Activated CD8-positive, alpha-beta memory T cell treated with anti-CD3 and anti-CD28 coated beads, Interleukin-2, amount 50 U/mL, for 4 hours (primary cell): Measurements from ENCODE around the gene LRRC10B.

Experiments
- DNase-seq: peaks from one replicate; pipeline ENCODE4 v3.0.0-alpha.2; 2020

LRRC10B gene

DNA sequence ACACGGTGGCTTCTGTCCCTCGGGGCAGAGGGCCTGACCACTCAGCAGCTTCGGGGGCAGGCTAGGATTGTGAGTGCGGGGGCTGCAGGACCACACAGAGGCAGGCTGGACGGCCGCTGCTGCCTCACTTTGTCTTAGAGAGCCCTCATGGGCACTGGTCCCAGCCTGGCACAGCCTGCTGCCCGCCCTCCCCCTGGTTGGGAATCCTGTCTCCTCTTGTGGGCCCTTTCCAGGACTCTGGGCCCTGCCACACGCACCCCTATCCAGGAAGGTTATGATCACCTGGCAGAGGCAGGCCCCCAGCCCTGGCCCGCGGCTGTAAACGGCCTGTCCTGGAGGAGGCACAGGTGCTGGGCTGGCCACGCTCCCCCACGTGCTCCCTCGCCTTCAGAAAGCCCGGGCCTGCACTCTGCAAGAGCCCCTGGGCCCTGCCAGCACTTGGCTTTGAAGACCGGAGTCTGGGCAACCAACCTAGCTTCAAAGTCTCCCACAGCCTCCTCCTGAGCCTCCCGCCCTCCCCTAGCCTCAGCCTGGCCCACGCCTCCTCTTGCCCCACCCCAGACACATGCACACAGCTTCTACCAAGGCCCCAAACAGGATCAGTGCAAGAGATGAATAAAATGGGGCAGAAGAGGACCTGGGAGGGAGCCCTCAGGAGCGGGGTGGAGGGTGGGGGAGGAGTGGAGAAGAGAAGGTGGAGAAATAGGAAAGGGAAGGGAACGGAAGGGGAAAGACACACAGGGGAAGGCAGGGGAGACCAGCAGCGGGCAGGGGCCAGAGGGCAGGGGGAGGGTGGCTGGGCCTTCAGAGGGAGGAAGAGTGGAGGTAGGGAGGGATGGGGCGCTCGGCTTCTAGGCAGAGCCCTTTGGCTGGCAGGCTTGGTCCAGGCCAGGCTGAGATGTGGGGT is 41.4 kb downstream of the LRRC10B start:
- no peak for DNase-seq

DNA sequence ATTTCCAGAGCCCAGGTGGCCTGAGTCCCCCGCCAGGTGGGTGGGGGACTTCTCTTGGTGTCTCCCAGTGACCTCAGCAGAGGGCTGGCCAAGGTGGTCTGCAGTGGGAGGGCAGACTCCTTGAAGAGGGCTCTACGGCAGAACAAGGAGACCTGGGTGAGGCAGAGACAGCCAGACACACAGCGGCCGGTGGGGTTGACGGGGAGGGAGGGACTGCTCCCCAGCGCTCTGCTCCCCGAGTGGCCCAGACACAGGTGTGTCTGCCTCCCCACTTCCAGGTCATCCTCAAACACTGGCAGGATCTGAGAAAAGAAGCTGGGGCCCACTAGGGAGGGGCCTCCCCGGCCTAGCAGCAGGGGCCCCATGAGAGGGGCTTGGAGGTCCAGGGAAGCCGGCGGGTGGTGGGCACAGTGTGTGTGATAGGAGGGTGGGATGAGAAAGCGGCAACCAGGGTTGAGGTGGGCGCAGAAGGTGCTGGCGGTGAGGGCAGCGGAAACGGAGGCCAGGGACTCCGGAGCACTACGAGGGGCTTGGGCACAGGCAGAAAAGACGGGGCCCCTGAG is 42.2 kb downstream of the LRRC10B start:
- no peak for DNase-seq

DNA sequence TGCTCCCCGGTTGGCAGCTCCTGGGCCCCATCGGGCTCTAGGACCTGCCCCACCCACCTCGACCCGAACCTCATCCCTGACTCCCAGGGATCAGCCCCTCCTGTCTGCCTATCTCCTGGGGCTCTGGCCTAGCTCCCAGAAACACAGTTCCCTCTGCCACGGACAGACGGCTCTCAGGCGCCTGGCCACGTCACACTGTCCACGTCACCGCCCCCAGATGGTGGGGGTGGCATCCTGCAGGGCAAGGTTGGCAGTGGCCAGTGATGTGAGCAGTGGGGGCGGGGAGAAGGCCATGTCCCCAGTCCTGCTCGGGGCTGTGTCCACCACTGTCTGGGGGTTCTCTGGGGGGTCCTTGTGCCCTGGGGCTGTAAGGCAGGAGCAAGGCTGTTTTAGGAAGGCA is 43.1 kb downstream of the LRRC10B start:
- no peak for DNase-seq

DNA sequence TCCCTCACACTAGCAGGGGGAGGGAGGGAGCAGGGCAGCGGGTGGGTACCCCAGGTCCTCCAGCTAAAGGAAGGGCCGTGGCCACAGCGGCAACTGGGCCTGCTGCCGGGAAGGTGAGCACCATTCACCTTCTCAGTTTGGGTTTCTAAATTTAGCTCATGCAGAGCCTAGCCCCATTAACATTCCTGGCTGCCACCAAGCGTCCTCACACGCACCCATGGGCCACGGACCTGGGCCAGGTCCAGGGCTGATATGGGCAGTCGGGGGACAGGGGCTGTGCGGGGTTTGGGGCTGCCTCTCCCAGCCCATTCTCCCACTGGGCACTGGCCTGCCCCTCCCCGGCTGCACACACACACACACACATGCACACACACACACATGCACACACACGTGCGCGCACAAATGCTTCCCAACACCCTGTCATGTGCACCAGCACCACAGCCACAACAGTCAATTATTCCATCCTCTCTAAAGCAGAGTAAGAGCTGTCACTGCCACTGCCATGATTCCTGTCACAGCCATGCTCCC is 43.6 kb downstream of the LRRC10B start:
- no peak for DNase-seq

DNA sequence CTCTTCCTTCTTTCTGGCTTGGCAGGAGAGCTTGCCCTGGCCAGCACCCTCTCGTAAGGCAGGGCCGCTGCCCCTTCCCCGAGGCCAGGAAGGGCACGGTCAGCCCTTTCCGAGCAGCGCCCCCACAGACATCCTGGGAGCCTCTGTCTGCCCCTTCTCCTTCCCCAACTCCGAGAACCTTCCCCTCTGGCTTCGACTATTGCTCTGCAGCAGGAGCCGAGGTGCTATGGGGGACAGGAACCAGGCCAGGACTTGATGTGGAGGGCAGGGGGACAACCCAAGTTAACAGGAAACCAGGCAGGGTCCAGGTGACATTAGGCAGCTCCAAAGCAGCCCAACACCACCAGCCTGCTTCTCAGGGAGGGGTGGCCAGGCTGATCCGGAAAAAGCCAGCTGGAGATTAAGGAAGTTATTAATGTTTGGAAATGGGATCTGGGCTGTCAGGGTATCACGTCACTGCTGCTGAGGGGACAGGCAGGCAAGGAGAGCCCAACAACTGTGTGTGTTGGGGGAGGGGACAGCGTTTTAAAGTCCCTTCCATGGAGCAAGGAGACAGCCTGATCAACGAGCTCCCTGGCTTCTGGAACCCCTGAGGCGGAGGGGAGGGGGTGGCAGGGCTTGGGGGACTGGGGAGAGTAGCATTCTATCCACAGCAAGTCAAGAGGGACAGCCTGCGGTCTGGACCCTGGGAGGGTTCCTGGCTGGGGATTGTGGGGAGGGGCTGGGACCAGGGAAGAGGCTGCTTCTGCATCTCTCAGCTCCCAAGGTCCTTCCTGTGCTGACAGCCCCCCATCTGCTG is 45.0 kb downstream of the LRRC10B start:
- no peak for DNase-seq

DNA sequence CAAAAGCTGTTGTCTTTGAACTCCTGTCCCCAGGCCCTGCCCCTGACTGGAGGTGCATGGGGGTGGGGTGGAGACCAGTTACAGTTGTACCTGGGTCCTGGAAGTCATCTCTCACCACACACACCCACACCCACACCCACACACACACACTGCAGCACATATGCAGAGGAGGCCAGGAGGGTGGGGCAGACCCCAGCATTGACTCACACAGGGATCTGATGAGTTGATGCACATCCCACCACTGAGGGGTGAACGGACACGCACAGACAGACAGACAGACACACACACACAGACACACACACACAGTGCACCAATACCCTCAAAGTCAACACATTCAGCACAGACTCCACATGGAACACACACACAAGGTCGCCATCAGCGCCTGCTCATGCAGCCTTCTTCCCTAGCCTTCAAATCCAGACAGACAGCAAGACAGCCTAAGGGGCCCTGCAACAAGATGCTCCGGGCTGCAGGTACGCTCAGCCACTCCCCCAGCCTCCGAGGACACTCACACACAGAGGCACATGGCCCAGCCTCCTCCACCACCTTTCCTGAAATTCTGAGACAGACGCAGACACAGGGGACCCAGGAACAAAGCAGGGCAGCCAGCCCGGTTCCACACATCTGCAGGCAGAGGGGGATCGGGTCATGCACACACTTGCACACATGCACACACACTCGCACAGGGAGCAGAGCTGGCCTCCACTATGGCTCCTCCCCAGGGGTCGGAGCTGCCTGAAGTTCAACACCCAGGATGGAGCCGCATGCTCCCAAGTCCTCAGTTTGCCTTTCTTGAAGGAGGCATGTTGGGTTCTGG is 45.8 kb downstream of the LRRC10B start:
- peak; percentile 30 for DNase-seq

DNA sequence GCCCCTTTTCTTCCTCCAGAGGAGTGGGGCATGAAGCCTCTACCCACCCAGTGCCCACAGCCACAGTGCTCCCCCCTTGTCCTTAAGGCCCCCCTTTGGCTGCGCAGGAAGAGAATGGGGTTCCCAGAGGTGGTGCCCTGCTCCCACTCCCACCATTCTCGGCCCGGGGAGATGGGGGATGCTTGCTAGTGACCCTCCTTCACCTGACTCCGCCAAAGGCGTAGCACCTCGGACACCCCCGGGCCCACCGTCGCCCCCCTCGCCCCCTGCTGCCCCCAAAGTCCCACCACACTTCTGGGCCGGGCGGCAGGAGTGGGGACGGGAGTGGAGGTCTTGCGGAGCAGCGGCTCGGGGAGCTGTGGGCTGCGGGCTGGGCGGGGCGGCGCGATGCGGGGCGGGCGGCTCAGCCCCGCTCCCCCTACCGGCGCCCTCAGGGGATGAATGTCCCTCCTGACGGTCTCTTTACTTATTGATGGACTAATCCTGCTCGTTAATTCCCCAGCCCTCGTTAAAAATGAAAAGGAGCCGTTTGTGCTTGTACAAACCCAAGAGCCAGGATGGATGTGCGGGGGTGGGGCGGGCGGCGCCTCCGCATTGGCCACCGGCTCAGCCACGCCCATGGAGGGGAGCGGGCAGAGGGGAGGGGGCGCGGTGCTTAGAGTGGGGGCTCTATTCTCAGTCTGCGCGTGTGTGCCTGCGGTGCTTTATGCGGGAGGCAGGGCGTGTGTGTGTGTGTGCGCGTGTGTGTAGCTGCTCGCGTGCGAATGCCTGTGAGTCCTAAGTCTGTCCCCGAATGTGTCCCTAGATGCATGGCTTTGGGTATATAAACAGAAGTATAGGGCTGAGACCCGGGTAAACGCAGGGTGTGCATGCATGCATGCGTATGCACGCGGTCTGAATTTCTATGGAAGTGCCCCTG is 46.8 kb downstream of the LRRC10B start:
- DNase-seq: no peak

DNA sequence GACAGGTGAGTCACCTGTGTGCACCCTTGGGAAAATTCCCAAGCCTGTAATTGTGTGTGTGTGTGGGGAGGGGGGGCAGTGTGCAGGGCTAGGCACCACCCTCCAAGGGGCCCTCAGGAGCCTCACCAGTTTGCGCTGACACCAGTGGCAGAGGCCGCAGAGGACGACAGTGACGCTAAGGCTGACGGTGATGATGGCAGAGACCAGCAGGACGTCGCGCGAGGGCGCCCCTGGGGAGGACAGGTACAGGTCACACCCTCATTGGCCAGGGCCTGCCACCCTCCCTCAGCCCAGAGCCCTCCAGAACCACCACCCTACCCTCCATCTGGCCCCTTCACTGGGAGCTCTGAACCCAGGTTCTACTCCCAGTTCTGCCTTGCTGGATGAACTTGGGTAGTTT is 47.4 kb downstream of the LRRC10B start:
- DNase-seq: no peak

DNA sequence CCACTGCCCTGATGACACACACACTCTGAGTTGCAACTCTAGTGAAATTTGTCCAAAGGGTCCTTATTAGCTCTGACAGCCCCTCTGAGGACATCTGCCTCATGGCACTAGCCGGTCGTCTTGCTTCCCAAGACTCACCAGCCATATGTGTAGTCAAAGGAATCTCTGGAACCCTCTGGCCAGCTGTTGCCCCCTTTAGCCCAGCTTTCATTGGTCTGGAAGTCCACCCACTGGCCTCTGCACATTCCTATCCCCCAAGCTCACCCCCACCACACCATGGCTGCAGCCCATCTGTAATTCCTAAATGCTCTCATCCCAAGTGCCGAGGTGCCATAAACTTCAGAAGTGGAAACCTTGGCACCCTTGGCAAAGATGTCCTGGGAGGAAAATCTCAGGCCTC is 48.1 kb downstream of the LRRC10B start:
- no peak for DNase-seq
